ENCODE measurements around the gene PACSIN3.

DNA sequence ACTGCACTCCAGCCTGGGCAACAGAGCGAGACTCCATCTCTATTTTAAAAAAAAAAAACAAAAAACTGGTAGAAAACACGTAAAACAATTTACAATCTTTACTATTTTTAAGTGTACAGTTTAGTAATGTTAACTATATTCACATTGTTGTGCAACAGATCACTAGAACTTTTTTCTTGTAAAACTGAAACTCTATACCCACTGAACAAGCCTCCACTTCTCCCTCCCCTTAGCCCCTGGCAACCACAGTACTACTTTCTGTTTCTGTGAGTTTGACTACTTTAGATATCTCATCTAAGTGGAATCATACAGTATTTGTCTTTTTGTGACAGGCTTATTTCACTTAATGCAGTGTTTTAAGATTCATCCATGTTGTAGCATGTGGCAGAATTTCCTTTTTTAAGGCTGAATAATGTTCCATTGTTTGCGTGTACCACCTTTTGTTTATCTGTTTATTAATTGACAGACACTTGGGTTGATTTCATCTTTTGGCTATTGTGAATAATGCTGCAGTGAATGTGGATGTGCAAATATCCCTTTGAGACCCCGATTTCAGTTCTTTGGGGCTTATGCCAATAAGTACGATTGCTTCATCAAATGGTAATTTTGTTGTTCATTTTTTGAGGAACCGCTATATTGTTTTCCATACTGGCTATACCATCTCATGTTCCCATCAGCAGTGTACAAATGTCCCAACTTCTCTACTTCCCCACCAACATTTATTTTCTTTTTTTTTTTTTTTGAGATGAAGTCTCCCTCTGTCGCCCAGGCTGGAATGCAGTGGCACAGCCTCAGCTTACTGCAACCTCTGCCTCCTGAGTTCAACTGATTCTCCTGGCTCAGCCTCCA lies 39.5 kb upstream of the PACSIN3 start:
- TF ChIP-seq CTCF (IDR thresholded peaks at IDR 0.05) (no peak), POLR2A (IDR thresholded peaks at IDR 0.05) (no peak)

All from thyroid gland (tissue), 4 donors.